Measurements from ENCODE around the gene PPP6R3. TPM values are rescaled to one million over a fixed set of nuclear protein-coding genes. Genes with fewer than 3 reads are reported as not detected.

PPP6R3 gene
- total RNA-seq, 1 experiment from 2014 or later: 163 TPM

GRCh38 chr11:68536706-68537105, 76.2 kb downstream of the PPP6R3 start:
- no TSS peak for BruUV-seq (replicated peaks)
- Histone ChIP-seq H3K27me3 (ENCODE audit: control insufficient read depth, insufficient read depth, low read length) (no peaks in the 10 kb centered on the region), H3K27ac (ENCODE audit: low read length) (no peak overlapping the region), H3K4me1 (ENCODE audit: control insufficient read depth, insufficient read depth, low read length) (no peaks in the 10 kb centered on the region), H3K4me3 (ENCODE audit: low read depth in 2 of 2, low read length in 2 of 2) (no peak overlapping the region), H3K36me3 (ENCODE audit: control insufficient read depth, insufficient read depth, low read length) (peaks cover 17% of the 10 kb centered on the region), H3K9me3 (ENCODE audit: control insufficient read depth, insufficient read depth, low read depth, low read length) (no peaks in the 10 kb centered on the region)
- CTCF ChIA-PET: no interaction called here
- TF ChIP-seq TCF7L2 (IDR thresholded peaks at IDR 0.05; ENCODE audit: low read depth, low read length): no peak
- TF ChIP-seq POLR2AphosphoS5 (IDR thresholded peaks at IDR 0.05; ENCODE audit: low read depth, low read length): no peak
- TF ChIP-seq CTCF (IDR thresholded peaks at IDR 0.05): no peak
- TF ChIP-seq SIN3A (IDR thresholded peaks at IDR 0.05; ENCODE audit: borderline replicate concordance, insufficient read depth, low read depth, low read length): no peak
- TF ChIP-seq REST (IDR thresholded peaks at IDR 0.05; ENCODE audit: insufficient read depth in 1 of 2, low read depth in 2 of 2, low read length in 1 of 2): no peak
- ATAC-seq: no peak
- in situ Hi-C loops (cut with HindIII; ENCODE audit: low pct_unique_long_range_greater_than_20kb, low sequenced_read_pairs): no loop called here
- intact Hi-C loops (cut with micrococcal nuclease; ENCODE audit: unreplicated experiment): no loop called here
- POLR2A ChIA-PET: no interaction called here
- no peak for DNase-seq (ENCODE audit: low read depth, low spot score)

GRCh38 chr11:68538025-68538424, 77.5 kb downstream of the PPP6R3 start:
- POLR2A ChIA-PET: interaction anchor here (0.7 kb wide), 1 partner anchor 185 kb away, joined by 4 read pairs; no protein-coding TSS in a partner anchor
- peaks cover 17% of the 10 kb centered on the region for H3K36me3 ChIP-seq (ENCODE audit: control insufficient read depth, insufficient read depth, low read length)

More at GRCh38 chr11:68538025-68538424, 77.5 kb downstream of the PPP6R3 start:
- Histone ChIP-seq H3K27ac (ENCODE audit: low read length) (no peak overlapping the region), H3K4me3 (ENCODE audit: low read depth in 2 of 2, low read length in 2 of 2) (no peak overlapping the region), H3K4me1 (ENCODE audit: control insufficient read depth, insufficient read depth, low read length) (no peaks in the 10 kb centered on the region), H3K27me3 (ENCODE audit: control insufficient read depth, insufficient read depth, low read length) (no peaks in the 10 kb centered on the region), H3K9me3 (ENCODE audit: control insufficient read depth, insufficient read depth, low read depth, low read length) (no peaks in the 10 kb centered on the region)
- ATAC-seq (no peak), DNase-seq (ENCODE audit: low read depth, low spot score) (no peak)
- TSS peak; percentile 9 for BruUV-seq (replicated peaks)
- no peak for TF ChIP-seq TCF7L2 (IDR thresholded peaks at IDR 0.05; ENCODE audit: low read depth, low read length)
- TF ChIP-seq POLR2AphosphoS5 (IDR thresholded peaks at IDR 0.05; ENCODE audit: low read depth, low read length): no peak
- no peak for TF ChIP-seq SIN3A (IDR thresholded peaks at IDR 0.05; ENCODE audit: borderline replicate concordance, insufficient read depth, low read depth, low read length)
- TF ChIP-seq CTCF (IDR thresholded peaks at IDR 0.05): no peak
- TF ChIP-seq REST (IDR thresholded peaks at IDR 0.05; ENCODE audit: insufficient read depth in 1 of 2, low read depth in 2 of 2, low read length in 1 of 2): no peak
- in situ Hi-C loops (cut with HindIII; ENCODE audit: low pct_unique_long_range_greater_than_20kb, low sequenced_read_pairs): no loop called here
- CTCF ChIA-PET: no interaction called here
- intact Hi-C loops (cut with micrococcal nuclease; ENCODE audit: unreplicated experiment): no loop called here

All from Panc1 (cell line).